Gastroesophageal sphincter (tissue), 4 donors: ENCODE results near the gene KRTAP10-7. TPM values are rescaled to one million over a fixed set of nuclear protein-coding genes. Genes with fewer than 3 reads are reported as not detected.

Experiments
- ATAC-seq: fragments of 150-250 bp; one replicate; pipeline ENCODE4 v1.9.1; 2016; ENCODE audit warnings: mild to moderate bottlenecking, moderate library complexity
- H3K27ac ChIP-seq, 4 donors: fragments of 200-600 bp; sonication (generic) in 3 of 4; 1 replicate in 3 of 4; 2 replicates in 1 of 4; pipeline ENCODE4 v1.5.1; 2016 to 2019
- H3K27me3 ChIP-seq: fragments of 200-600 bp; sonication (generic); one replicate; pipeline ENCODE4 v1.5.1; 2019
- H3K36me3 ChIP-seq, 2 donors: fragments of 200-600 bp; sonication (generic); one replicate each; pipeline ENCODE4 v1.5.1; 2019; ENCODE audit warnings: control low read depth in 1 of 2
- H3K4me1 ChIP-seq, 3 donors: fragments of 200-600 bp; sonication (generic); 1 replicate in 2 of 3; 2 replicates in 1 of 3; pipeline ENCODE4 v1.5.1; 2016 to 2019; ENCODE audit warnings: control low read depth in 2 of 3
- H3K4me3 ChIP-seq, 2 donors: fragments of 200-600 bp; sonication (generic); one replicate each; pipeline ENCODE4 v1.5.1; 2019; ENCODE audit warnings: mild to moderate bottlenecking in 1 of 2, moderate library complexity in 1 of 2
- H3K9me3 ChIP-seq, 3 donors: fragments of 200-600 bp; sonication (generic); one replicate each; pipeline ENCODE4 v1.5.1; 2017 to 2019; ENCODE audit warnings: control low read depth in 2 of 3
- EP300 ChIP-seq: sonication (generic); formaldehyde crosslinking; IDR thresholded peaks from one replicate; pipeline ENCODE4 v1.6.1; 2017; ENCODE audit warnings: antibody characterized with exemption, mild to moderate bottlenecking
- POLR2A ChIP-seq, 2 donors: fragments of 450-650 bp; IDR thresholded peaks; one replicate each; pipeline ENCODE4 v1.6.1; 2017; ENCODE audit warnings: antibody characterized with exemption in 2 of 2, mild to moderate bottlenecking in 2 of 2, moderate library complexity in 1 of 2
- POLR2AphosphoS5 ChIP-seq: sonication (generic); formaldehyde crosslinking; IDR thresholded peaks from one replicate; pipeline ENCODE4 v1.6.1; 2017; ENCODE audit warnings: antibody characterized with exemption
- WGBS, 2 donors: methylation state at CpG; one replicate each; pipeline ENCODE4 v1.1.5; 2018; ENCODE audit warnings: low coverage in 1 of 2; 5-methylcytosine and 5-hydroxymethylcytosine counted together
- total RNA-seq, 4 donors: library from RNA; depleted of rRNA; stranded (reverse); fragments of >200 nt; gene quantifications; one replicate each; pipeline ENCODE4 v1.1.0, GENCODE V29; 2016
- TF ChIP-seq, protein P1 (sequence below), 4 experiments: fragments of 200-600 bp in 2 of 4; fragments of 450-650 bp in 2 of 4; sonication (generic) in 1 of 4; IDR thresholded peaks; one replicate each; pipeline ENCODE4 v1.5.1; 2017 to 2019; ENCODE audit warnings: antibody characterized with exemption in 4 of 4, mild to moderate bottlenecking in 2 of 4, moderate library complexity in 2 of 4

The KRTAP10-7 gene
- total RNA-seq, 4 donors from 2014 or later: not detected

DNA sequence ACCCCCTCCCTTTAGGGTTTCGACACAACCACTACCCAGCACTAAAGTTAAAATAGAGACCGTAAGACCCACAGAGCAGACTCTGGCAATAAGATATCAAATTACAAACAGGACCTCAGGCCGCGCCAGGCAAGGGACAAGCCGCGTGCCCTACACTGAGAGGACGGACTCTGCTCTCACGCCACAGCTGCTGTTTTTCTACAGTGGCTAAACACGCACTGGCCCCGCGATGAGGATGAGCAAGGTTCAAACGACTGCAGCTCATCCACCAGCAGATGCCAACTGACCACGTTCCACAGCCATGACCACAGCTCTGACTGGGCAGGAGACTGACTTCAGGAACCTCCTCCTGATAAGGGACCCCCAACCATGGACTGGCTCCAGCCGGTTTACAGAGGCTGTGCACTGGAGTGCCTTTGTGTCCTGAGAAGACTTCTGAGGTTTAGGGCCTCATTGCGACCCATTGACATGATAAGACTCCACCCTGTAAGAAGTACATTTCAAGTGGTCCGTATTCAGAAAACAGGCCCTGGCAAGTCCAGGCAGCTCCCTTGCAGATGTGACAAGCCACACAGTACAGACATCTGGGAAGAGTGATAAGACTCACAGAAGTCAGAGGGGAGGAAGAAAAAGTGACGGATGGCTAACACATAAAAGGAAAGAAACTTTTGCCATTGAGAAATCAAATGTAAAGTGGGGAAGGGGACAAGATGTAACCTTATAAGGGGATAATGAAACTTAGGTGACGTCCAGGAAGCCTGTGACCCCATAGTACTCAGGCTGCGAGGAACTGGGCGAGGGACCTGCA lies 6.6 kb upstream of the KRTAP10-7 start:
- H3K27ac ChIP-seq: no peak overlapping the region
- no peaks in the 10 kb centered on the region for H3K36me3 ChIP-seq
- WGBS, 2 donors: 56 to 79% methylated on average over 7 to 17 of the region's 20 CpGs
- peaks cover 64% of the 10 kb centered on the region for H3K27me3 ChIP-seq
- TF ChIP-seq EP300: no peak
- TF ChIP-seq, protein P1, sequence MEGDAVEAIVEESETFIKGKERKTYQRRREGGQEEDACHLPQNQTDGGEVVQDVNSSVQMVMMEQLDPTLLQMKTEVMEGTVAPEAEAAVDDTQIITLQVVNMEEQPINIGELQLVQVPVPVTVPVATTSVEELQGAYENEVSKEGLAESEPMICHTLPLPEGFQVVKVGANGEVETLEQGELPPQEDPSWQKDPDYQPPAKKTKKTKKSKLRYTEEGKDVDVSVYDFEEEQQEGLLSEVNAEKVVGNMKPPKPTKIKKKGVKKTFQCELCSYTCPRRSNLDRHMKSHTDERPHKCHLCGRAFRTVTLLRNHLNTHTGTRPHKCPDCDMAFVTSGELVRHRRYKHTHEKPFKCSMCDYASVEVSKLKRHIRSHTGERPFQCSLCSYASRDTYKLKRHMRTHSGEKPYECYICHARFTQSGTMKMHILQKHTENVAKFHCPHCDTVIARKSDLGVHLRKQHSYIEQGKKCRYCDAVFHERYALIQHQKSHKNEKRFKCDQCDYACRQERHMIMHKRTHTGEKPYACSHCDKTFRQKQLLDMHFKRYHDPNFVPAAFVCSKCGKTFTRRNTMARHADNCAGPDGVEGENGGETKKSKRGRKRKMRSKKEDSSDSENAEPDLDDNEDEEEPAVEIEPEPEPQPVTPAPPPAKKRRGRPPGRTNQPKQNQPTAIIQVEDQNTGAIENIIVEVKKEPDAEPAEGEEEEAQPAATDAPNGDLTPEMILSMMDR (IDR thresholded peaks at IDR 0.05): no peak
- no peak for TF ChIP-seq POLR2AphosphoS5
- TF ChIP-seq POLR2A (IDR thresholded peaks at IDR 0.05): no peak
- H3K9me3 ChIP-seq: peaks cover 0 to 10% (median 0%) of the 10 kb centered on the region in 3 donors
- no peak for ATAC-seq
- no peak overlapping the region for H3K4me3 ChIP-seq
- H3K4me1 ChIP-seq: no peaks in the 10 kb centered on the region

- no peak overlapping the region for H3K4me3 ChIP-seq
- H3K36me3 ChIP-seq: no peaks in the 10 kb centered on the region
- no peak overlapping the region for H3K27ac ChIP-seq
- no peak for ATAC-seq
- WGBS, 2 donors: 63 to 87% methylated on average over 6 to 10 of the region's 12 CpGs
- H3K27me3 ChIP-seq: peaks cover 66% of the 10 kb centered on the region
- TF ChIP-seq POLR2A (IDR thresholded peaks at IDR 0.05): no peak
- TF ChIP-seq POLR2AphosphoS5: no peak
- TF ChIP-seq, protein P1 (IDR thresholded peaks at IDR 0.05): no peak
- no peak for TF ChIP-seq EP300
- H3K9me3 ChIP-seq: peaks cover 0 to 12% (median 0%) of the 10 kb centered on the region in 3 donors
- H3K4me1 ChIP-seq: no peaks in the 10 kb centered on the region
These were observed 5.9 kb upstream of the KRTAP10-7 start for GRCh38 chr21:44594406-44594916.

GRCh38 chr21:44595524-44595923 lies 4.9 kb upstream of the KRTAP10-7 start:
- peaks cover 0 to 12% (median 0%) of the 10 kb centered on the region in 3 donors for H3K9me3 ChIP-seq
- no peak overlapping the region for H3K4me3 ChIP-seq
- TF ChIP-seq POLR2A (IDR thresholded peaks at IDR 0.05) (no peak), EP300 (no peak), POLR2AphosphoS5 (no peak)
- TF ChIP-seq, protein P1 (IDR thresholded peaks at IDR 0.05): no peak
- H3K27me3 ChIP-seq: peaks cover 66% of the 10 kb centered on the region
- no peaks in the 10 kb centered on the region for H3K36me3 ChIP-seq
- no peaks in the 10 kb centered on the region for H3K4me1 ChIP-seq
- ATAC-seq: no peak
- WGBS, 2 donors: 61 to 83% methylated on average over 1 to 6 of the region's 6 CpGs
- no peak overlapping the region for H3K27ac ChIP-seq

- no peaks in the 10 kb centered on the region for H3K36me3 ChIP-seq
- H3K9me3 ChIP-seq: peaks cover 0 to 12% (median 0%) of the 10 kb centered on the region in 3 donors
- ATAC-seq: no peak
- 67 to 76% methylated on average over 6 to 7 of the region's 9 CpGs for WGBS, 2 donors
- H3K27ac ChIP-seq: no peak overlapping the region
- H3K27me3 ChIP-seq: peaks cover 64% of the 10 kb centered on the region
- no peaks in the 10 kb centered on the region for H3K4me1 ChIP-seq
- TF ChIP-seq EP300 (no peak), POLR2A (IDR thresholded peaks at IDR 0.05) (no peak), POLR2AphosphoS5 (no peak)
- TF ChIP-seq, protein P1 (IDR thresholded peaks at IDR 0.05): no peak
- H3K4me3 ChIP-seq: no peak overlapping the region
These were observed 4.2 kb upstream of the KRTAP10-7 start for GRCh38 chr21:44596068-44596725.
